ENCODE results near the gene ACSL3.

The ACSL3 gene

DNA sequence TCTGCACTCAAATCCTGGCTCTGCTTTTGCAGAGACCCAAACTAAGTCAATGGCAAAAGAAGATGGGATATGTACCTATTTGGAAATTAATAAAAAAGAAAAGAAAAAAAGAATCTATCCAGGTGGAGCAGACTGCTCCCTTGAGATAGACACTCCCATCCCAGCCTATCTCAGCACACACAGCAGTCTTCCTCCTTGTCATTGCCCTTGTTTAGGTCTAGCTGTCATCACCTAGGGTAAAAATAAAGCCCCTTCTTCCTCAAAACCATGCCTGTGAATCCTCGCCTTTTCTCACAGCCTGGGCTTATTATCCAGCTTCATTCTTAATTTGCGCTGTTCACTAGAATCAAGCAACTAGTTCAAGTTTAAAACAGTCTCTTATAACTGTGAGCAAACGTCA, 30.7 kb upstream of the ACSL3 start:
- Histone ChIP-seq H4K91ac (ENCODE audit: low read depth, low read length, poor library complexity) (no peak overlapping the region), H3K4ac (ENCODE audit: low read length) (no peak overlapping the region), H2BK12ac (ENCODE audit: low read length) (no peak overlapping the region), H3K27ac (replicated peaks; ENCODE audit: low read length) (no peak overlapping the region), H3K18ac (ENCODE audit: low read length) (no peak overlapping the region), H2AFZ (ENCODE audit: low read length) (no peak overlapping the region), H3K36me3 (replicated peaks in 1 of 2; ENCODE audit: control insufficient read depth in 2 of 2, insufficient read depth in 2 of 2, low read length in 2 of 2) (no peaks in the 10 kb centered on the region), H4K8ac (ENCODE audit: low read depth, low read length) (no peak overlapping the region), H2BK120ac (ENCODE audit: low read depth, low read length) (no peak overlapping the region), H3K4me3 (ENCODE audit: low read length in 2 of 2) (no peak overlapping the region), H2BK15ac (ENCODE audit: low read length) (no peak overlapping the region), H3K79me1 (ENCODE audit: low read depth, low read length) (no peaks in the 10 kb centered on the region), H3K27me3 (ENCODE audit: control insufficient read depth in 3 of 3, insufficient read depth in 3 of 3, low read depth in 1 of 3, low read length in 3 of 3) (no peaks in the 10 kb centered on the region), H3K9me3 (replicated peaks in 1 of 2; ENCODE audit: control insufficient read depth in 2 of 2, insufficient read depth in 1 of 2, low read depth in 1 of 2, low read length in 2 of 2) (no peaks in the 10 kb centered on the region), H3K4me2 (ENCODE audit: insufficient read depth, low read length, poor library complexity, severe bottlenecking) (no peak overlapping the region), H3K9ac (ENCODE audit: low read depth, low read length, poor library complexity) (no peak overlapping the region), H3K4me1 (ENCODE audit: control insufficient read depth in 2 of 2, insufficient read depth in 1 of 2, low read depth in 1 of 2, low read length in 2 of 2) (no peaks in the 10 kb centered on the region), H2BK5ac (ENCODE audit: low read length) (no peak overlapping the region), H3K14ac (ENCODE audit: low read length) (no peak overlapping the region), H3K23ac (ENCODE audit: low read depth, low read length, poor library complexity) (no peak overlapping the region), H2AK5ac (ENCODE audit: low read depth, low read length) (no peak overlapping the region)
- no peak for DNase-seq (ENCODE audit: low spot score)
- no CpG with 5 or more reads among the region's 3 CpGs for WGBS, 2 donors (ENCODE audit: extremely low coverage in 2 of 2, insufficient read length in 2 of 2, insufficient replicate concordance in 1 of 2)

DNA sequence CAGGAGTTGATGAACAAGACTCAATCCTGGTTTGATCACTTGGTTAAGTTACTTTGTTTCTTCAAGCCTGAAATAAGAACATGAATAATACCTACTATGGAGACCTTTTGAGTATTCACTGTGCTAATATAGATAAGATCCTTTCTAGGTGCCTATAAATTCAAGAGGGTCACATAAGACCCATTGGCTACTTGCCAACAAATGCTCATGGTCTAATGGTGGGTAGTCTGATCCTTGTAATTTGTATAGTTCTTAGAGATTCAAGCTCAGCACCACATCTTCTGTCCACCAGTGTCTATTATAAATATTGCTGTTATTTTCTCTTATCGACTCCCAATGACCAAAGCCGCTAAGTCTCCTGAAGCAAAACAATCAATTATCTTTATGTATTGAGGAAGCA, 27.4 kb upstream of the ACSL3 start:
- Histone ChIP-seq H3K4me1 (ENCODE audit: control insufficient read depth in 2 of 2, insufficient read depth in 1 of 2, low read depth in 1 of 2, low read length in 2 of 2) (no peaks in the 10 kb centered on the region), H3K4me3 (ENCODE audit: low read length in 2 of 2) (no peak overlapping the region), H2BK12ac (ENCODE audit: low read length) (no peak overlapping the region), H3K14ac (ENCODE audit: low read length) (no peak overlapping the region), H3K36me3 (replicated peaks in 1 of 2; ENCODE audit: control insufficient read depth in 2 of 2, insufficient read depth in 2 of 2, low read length in 2 of 2) (no peaks in the 10 kb centered on the region), H3K23ac (ENCODE audit: low read depth, low read length, poor library complexity) (no peak overlapping the region), H3K27me3 (ENCODE audit: control insufficient read depth in 3 of 3, insufficient read depth in 3 of 3, low read depth in 1 of 3, low read length in 3 of 3) (no peaks in the 10 kb centered on the region), H2AK5ac (ENCODE audit: low read depth, low read length) (no peak overlapping the region), H3K18ac (ENCODE audit: low read length) (no peak overlapping the region), H2AFZ (ENCODE audit: low read length) (no peak overlapping the region), H2BK120ac (ENCODE audit: low read depth, low read length) (no peak overlapping the region), H3K4ac (ENCODE audit: low read length) (no peak overlapping the region), H3K9ac (ENCODE audit: low read depth, low read length, poor library complexity) (no peak overlapping the region), H4K91ac (ENCODE audit: low read depth, low read length, poor library complexity) (no peak overlapping the region), H3K79me1 (ENCODE audit: low read depth, low read length) (no peaks in the 10 kb centered on the region), H4K8ac (ENCODE audit: low read depth, low read length) (no peak overlapping the region), H2BK15ac (ENCODE audit: low read length) (no peak overlapping the region), H3K27ac (replicated peaks; ENCODE audit: low read length) (no peak overlapping the region), H3K9me3 (replicated peaks in 1 of 2; ENCODE audit: control insufficient read depth in 2 of 2, insufficient read depth in 1 of 2, low read depth in 1 of 2, low read length in 2 of 2) (no peaks in the 10 kb centered on the region), H2BK5ac (ENCODE audit: low read length) (no peak overlapping the region), H3K4me2 (ENCODE audit: insufficient read depth, low read length, poor library complexity, severe bottlenecking) (no peak overlapping the region)
- no CpG with 5 or more reads among the region's 2 CpGs for WGBS, 2 donors (ENCODE audit: extremely low coverage in 2 of 2, insufficient read length in 2 of 2, insufficient replicate concordance in 1 of 2)
- no peak for DNase-seq (ENCODE audit: low spot score)

- no peak overlapping the region for H2AFZ ChIP-seq (ENCODE audit: low read length)
- no peak overlapping the region for H3K27ac ChIP-seq (replicated peaks; ENCODE audit: low read length)
Observed at GRCh38 chr2:222835143-222835822, 25.6 kb upstream of the ACSL3 start.

DNA sequence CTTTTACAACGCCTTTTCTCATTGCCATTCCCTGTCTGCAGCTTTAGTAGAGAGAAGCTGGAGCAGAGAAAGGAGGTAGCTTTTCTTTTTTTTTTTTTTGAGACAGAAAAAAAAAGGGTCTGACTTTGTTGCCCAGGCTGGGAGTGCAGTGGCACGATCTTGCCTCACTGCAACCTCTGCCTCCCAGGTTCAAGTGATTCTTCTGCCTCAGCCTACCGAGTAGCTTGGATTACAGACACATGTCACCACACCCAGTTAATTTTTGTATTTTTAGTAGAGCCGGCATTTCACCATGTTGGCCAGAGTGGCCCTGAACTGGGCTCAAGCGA, 25.0 kb upstream of the ACSL3 start:
- H2BK120ac ChIP-seq (ENCODE audit: low read depth, low read length), result no peak overlapping the region
- H2AFZ ChIP-seq (ENCODE audit: low read length), result no peak overlapping the region
- no peaks in the 10 kb centered on the region for H3K9me3 ChIP-seq (replicated peaks in 1 of 2; ENCODE audit: control insufficient read depth in 2 of 2, insufficient read depth in 1 of 2, low read depth in 1 of 2, low read length in 2 of 2)
- H3K18ac ChIP-seq (ENCODE audit: low read length), result no peak overlapping the region
- no peaks in the 10 kb centered on the region for H3K4me1 ChIP-seq (ENCODE audit: control insufficient read depth in 2 of 2, insufficient read depth in 1 of 2, low read depth in 1 of 2, low read length in 2 of 2)
- no peak overlapping the region for H3K4me3 ChIP-seq (ENCODE audit: low read length in 2 of 2)
- no peak overlapping the region for H3K27ac ChIP-seq (replicated peaks; ENCODE audit: low read length)
- H4K91ac ChIP-seq (ENCODE audit: low read depth, low read length, poor library complexity), result no peak overlapping the region
- no peak overlapping the region for H3K14ac ChIP-seq (ENCODE audit: low read length)
- H2BK5ac ChIP-seq (ENCODE audit: low read length), result no peak overlapping the region
- no peak overlapping the region for H3K4ac ChIP-seq (ENCODE audit: low read length)
- no peak for DNase-seq (ENCODE audit: low spot score)
- no CpG with 5 or more reads among the region's 5 CpGs for WGBS, 2 donors (ENCODE audit: extremely low coverage in 2 of 2, insufficient read length in 2 of 2, insufficient replicate concordance in 1 of 2)
- no peaks in the 10 kb centered on the region for H3K27me3 ChIP-seq (ENCODE audit: control insufficient read depth in 3 of 3, insufficient read depth in 3 of 3, low read depth in 1 of 3, low read length in 3 of 3)
- no peak overlapping the region for H3K23ac ChIP-seq (ENCODE audit: low read depth, low read length, poor library complexity)
- no peak overlapping the region for H3K9ac ChIP-seq (ENCODE audit: low read depth, low read length, poor library complexity)
- no peak overlapping the region for H2AK5ac ChIP-seq (ENCODE audit: low read depth, low read length)
- H3K36me3 ChIP-seq (replicated peaks in 1 of 2; ENCODE audit: control insufficient read depth in 2 of 2, insufficient read depth in 2 of 2, low read length in 2 of 2), result no peaks in the 10 kb centered on the region
- H4K8ac ChIP-seq (ENCODE audit: low read depth, low read length), result no peak overlapping the region
- no peaks in the 10 kb centered on the region for H3K79me1 ChIP-seq (ENCODE audit: low read depth, low read length)
- H3K4me2 ChIP-seq (ENCODE audit: insufficient read depth, low read length, poor library complexity, severe bottlenecking), result no peak overlapping the region
- no peak overlapping the region for H2BK12ac ChIP-seq (ENCODE audit: low read length)
- no peak overlapping the region for H2BK15ac ChIP-seq (ENCODE audit: low read length)

More at GRCh38 chr2:222835143-222835822, 25.6 kb upstream of the ACSL3 start:
- H2AK5ac ChIP-seq (ENCODE audit: low read depth, low read length), result no peak overlapping the region
- H3K4me3 ChIP-seq (ENCODE audit: low read length in 2 of 2), result no peak overlapping the region
- no peaks in the 10 kb centered on the region for H3K4me1 ChIP-seq (ENCODE audit: control insufficient read depth in 2 of 2, insufficient read depth in 1 of 2, low read depth in 1 of 2, low read length in 2 of 2)
- H3K79me1 ChIP-seq (ENCODE audit: low read depth, low read length), result no peaks in the 10 kb centered on the region
- no peak for DNase-seq (ENCODE audit: low spot score)
- no peaks in the 10 kb centered on the region for H3K36me3 ChIP-seq (replicated peaks in 1 of 2; ENCODE audit: control insufficient read depth in 2 of 2, insufficient read depth in 2 of 2, low read length in 2 of 2)
- H3K27me3 ChIP-seq (ENCODE audit: control insufficient read depth in 3 of 3, insufficient read depth in 3 of 3, low read depth in 1 of 3, low read length in 3 of 3), result no peaks in the 10 kb centered on the region
- no CpG with 5 or more reads among the region's 8 CpGs for WGBS, 2 donors (ENCODE audit: extremely low coverage in 2 of 2, insufficient read length in 2 of 2, insufficient replicate concordance in 1 of 2)
- no peak overlapping the region for H2BK5ac ChIP-seq (ENCODE audit: low read length)
- H3K9me3 ChIP-seq (replicated peaks in 1 of 2; ENCODE audit: control insufficient read depth in 2 of 2, insufficient read depth in 1 of 2, low read depth in 1 of 2, low read length in 2 of 2), result no peaks in the 10 kb centered on the region
- no peak overlapping the region for H3K9ac ChIP-seq (ENCODE audit: low read depth, low read length, poor library complexity)
- H4K8ac ChIP-seq (ENCODE audit: low read depth, low read length), result no peak overlapping the region
- no peak overlapping the region for H3K4ac ChIP-seq (ENCODE audit: low read length)
- H3K18ac ChIP-seq (ENCODE audit: low read length), result no peak overlapping the region
- no peak overlapping the region for H2BK12ac ChIP-seq (ENCODE audit: low read length)
- no peak overlapping the region for H2BK15ac ChIP-seq (ENCODE audit: low read length)
- H2BK120ac ChIP-seq (ENCODE audit: low read depth, low read length), result no peak overlapping the region
- no peak overlapping the region for H3K14ac ChIP-seq (ENCODE audit: low read length)
- H3K4me2 ChIP-seq (ENCODE audit: insufficient read depth, low read length, poor library complexity, severe bottlenecking), result no peak overlapping the region
- H3K23ac ChIP-seq (ENCODE audit: low read depth, low read length, poor library complexity), result no peak overlapping the region
- H4K91ac ChIP-seq (ENCODE audit: low read depth, low read length, poor library complexity), result no peak overlapping the region
